AG04450 (cell line): ENCODE data around the gene THG1L. TPM values are rescaled to one million over a fixed set of nuclear protein-coding genes. Genes with fewer than 3 reads are reported as not detected.
A peak's percentile ranks its signal among the peaks of the same experiment; 100 is the strongest.

ENCODE experiments used
- CTCF ChIA-PET: fragments of 300-600, 350-600 bp; formaldehyde crosslinking; extraction: SDS; loops from one replicate; lab custom pipeline; 2022; ENCODE audit warnings: antibody characterized with exemption, inconsistent platforms; lab: Charles Lee
- POLR2A ChIA-PET: fragments of 350-600 bp; formaldehyde crosslinking; extraction: SDS; loops from one replicate; lab custom pipeline; 2021; ENCODE audit warnings: antibody characterized with exemption, inconsistent platforms; lab: Yijun Ruan, JAX
- DNase-seq: peaks from one replicate; pipeline ENCODE4 v3.0.0-alpha.2; 2011; ENCODE audit warnings: low read depth, low spot score
- H3K27ac ChIP-seq: one replicate; pipeline ENCODE4 v1.5.1; 2012; ENCODE audit warnings: low read depth, low read length, control low read depth
- H3K27me3 ChIP-seq: one replicate; pipeline ENCODE4 v1.6.0; 2012; ENCODE audit warnings: low read length; ENCODE audit not compliant: control insufficient read depth, insufficient read depth
- H3K4me3 ChIP-seq: 2 replicates; pipeline ENCODE4 v1.5.1; 2011; ENCODE audit warnings: mild to moderate bottlenecking, low read depth, low read length, control low read depth
- H3K9me3 ChIP-seq: 2 replicates; pipeline ENCODE4 v1.5.1; 2012; ENCODE audit warnings: low read length; ENCODE audit not compliant: control insufficient read depth, insufficient read depth
- CTCF ChIP-seq: IDR thresholded peaks from 2 replicates; pipeline ENCODE4 v1.5.1; 2011; ENCODE audit warnings: low read depth, low read length, control low read depth, inconsistent platforms
- polyA plus RNA-seq: library from polyadenylated mRNA; depleted of rRNA; stranded (reverse); fragments of >200 nt; gene quantifications from 2 replicates; pipeline ENCODE4 v1.2.3, GENCODE V29; 2011

THG1L gene
- polyA plus RNA-seq, 1 experiment = 21.0 TPM

GRCh38 chr5:157756122-157756521 lies 24.9 kb downstream of the THG1L start:
- no peak for DNase-seq
- Histone ChIP-seq H3K9me3 (no peaks in the 10 kb centered on the region), H3K27ac (no peak overlapping the region), H3K4me3 (no peak overlapping the region), H3K27me3 (no peaks in the 10 kb centered on the region)
- ChIA-PET POLR2A (no interaction called here), CTCF (no interaction called here)
- TF ChIP-seq CTCF = no peak

GRCh38 chr5:157758706-157759105 lies 27.5 kb downstream of the THG1L start:
- Histone ChIP-seq H3K27me3 (no peaks in the 10 kb centered on the region), H3K27ac (no peak overlapping the region), H3K9me3 (no peaks in the 10 kb centered on the region), H3K4me3 (no peak overlapping the region)
- TF ChIP-seq CTCF = no peak
- POLR2A ChIA-PET = no interaction called here
- CTCF ChIA-PET = interaction anchor here (1.1 to 2.2 kb wide), 3 partner anchors 10 to 236 kb away, joined by 3 to 10 read pairs (median 6); partner anchors contain the start of gene LSM11
- no peak for DNase-seq

- ChIA-PET CTCF (interaction anchor here (0.6 to 4.7 kb wide), 66 partner anchors 9 to 1380 kb away, joined by 3 to 87 read pairs (median 4); partner anchors contain the start of genes CLINT1 and LSM11), POLR2A (no interaction called here)
- no peaks in the 10 kb centered on the region for H3K27me3 ChIP-seq
- no peaks in the 10 kb centered on the region for H3K9me3 ChIP-seq
- H3K4me3 ChIP-seq = no peak overlapping the region
- no peak for DNase-seq
- no peak overlapping the region for H3K27ac ChIP-seq
- peak; percentile 82 for TF ChIP-seq CTCF
These were observed 30.7 kb downstream of the THG1L start for GRCh38 chr5:157761690-157762621.

GRCh38 chr5:157764531-157764930 lies 33.3 kb downstream of the THG1L start:
- Histone ChIP-seq H3K4me3 (no peak overlapping the region), H3K27me3 (peaks cover under 1% of the 10 kb centered on the region), H3K9me3 (no peaks in the 10 kb centered on the region), H3K27ac (no peak overlapping the region)
- CTCF ChIA-PET = interaction anchor here (0.6 to 4.6 kb wide), 3 partner anchors 232 to 1342 kb away, joined by 3 to 87 read pairs (median 5); no protein-coding TSS in a partner anchor
- POLR2A ChIA-PET = no interaction called here
- no peak for DNase-seq
- no peak for TF ChIP-seq CTCF

GRCh38 chr5:157766442-157766841 lies 35.2 kb downstream of the THG1L start:
- POLR2A ChIA-PET = no interaction called here
- TF ChIP-seq CTCF = no peak
- Histone ChIP-seq H3K9me3 (no peaks in the 10 kb centered on the region), H3K27ac (no peak overlapping the region), H3K4me3 (no peak overlapping the region), H3K27me3 (peaks cover 4% of the 10 kb centered on the region)
- DNase-seq = no peak
- CTCF ChIA-PET = no interaction called here
